A549 (cell line): ENCODE data around the gene RALGDS. TPM values are rescaled to one million over a fixed set of nuclear protein-coding genes. Genes with fewer than 3 reads are reported as not detected.

ENCODE experiments used
- ATAC-seq, 2 experiments: fragments of 200-7000 bp in 1 of 2; fragments of >200 bp in 1 of 2; cut with Nextera tagmentation in 1 of 2; cut with Tn5 transposase in 1 of 2; 3 replicates each; pipeline versions ENCODE4 v1.8.0 to v1.9.1; 2018 to 2020; ENCODE audit warnings: mild to moderate bottlenecking in 1 of 2, moderate library complexity in 1 of 2
- CTCF ChIA-PET: fragments of 300-600 bp; sonication (Branson Sonifier 250); formaldehyde crosslinking; extraction: SDS; loops from one replicate; lab custom pipeline; 2021; ENCODE audit warnings: antibody characterized with exemption, inconsistent platforms; lab: Yijun Ruan, JAX
- POLR2A ChIA-PET: fragments of 350-600 bp; formaldehyde crosslinking; extraction: SDS; loops from one replicate; lab custom pipeline; 2021; ENCODE audit warnings: antibody characterized with exemption, inconsistent platforms; lab: Yijun Ruan, JAX
- DNase-seq, 2 experiments: peaks; one replicate each; pipeline versions ENCODE4 v3.0.0 to v3.0.0-alpha.2; 2011 to 2016; ENCODE audit warnings: low read depth in 1 of 2, low spot score in 1 of 2
- FAIRE-seq: peaks from 2 replicates; lab custom pipeline; 2011; peaks lifted over from hg19 to GRCh38; lab: Jason Lieb, UNC
- H3K27ac ChIP-seq, 2 experiments: fragments of >200 bp; sonication (Bioruptor Twin); formaldehyde crosslinking; 3 replicates each; pipeline ENCODE4 v1.5.1; 2016 to 2017
- H3K4me1 ChIP-seq: fragments of >200 bp; sonication (Bioruptor Twin); formaldehyde crosslinking; 3 replicates; pipeline ENCODE4 v1.6.1; 2016
- H3K4me2 ChIP-seq: fragments of >200 bp; sonication (Bioruptor Twin); formaldehyde crosslinking; 3 replicates; pipeline ENCODE4 v1.6.1; 2016
- H3K4me3 ChIP-seq: fragments of >200 bp; sonication (Bioruptor Twin); formaldehyde crosslinking; 3 replicates; pipeline ENCODE4 v1.5.1; 2016
- H3K9me3 ChIP-seq: fragments of >200 bp; sonication (Bioruptor Twin); formaldehyde crosslinking; 3 replicates; pipeline ENCODE4 v1.6.1; 2016
- CBX2 ChIP-seq: fragments of 200-600 bp; sonication (generic); IDR thresholded peaks from 2 replicates; pipeline ENCODE4 v1.6.1; 2016; ENCODE audit warnings: low read depth, mild to moderate bottlenecking, borderline replicate concordance
- CEBPB ChIP-seq, 2 experiments: fragments of >200 bp in 1 of 2; sonication (Bioruptor Twin) in 1 of 2; formaldehyde crosslinking in 1 of 2; IDR thresholded peaks; 2 replicates each; pipeline ENCODE4 v1.6.1; 2012 to 2016
- CHD2 ChIP-seq: fragments of 150-350 bp; IDR thresholded peaks from 2 replicates; pipeline ENCODE4 v1.6.1; 2014; ENCODE audit warnings: low read length; ENCODE audit not compliant: partially characterized antibody
- ESRRA ChIP-seq: fragments of 150-350 bp; IDR thresholded peaks from 2 replicates; pipeline ENCODE4 v1.6.1; 2014; ENCODE audit warnings: mild to moderate bottlenecking, low read length, borderline replicate concordance
- FOSL2 ChIP-seq, 2 experiments: fragments of 450-650 bp in 1 of 2; fragments of >200 bp in 1 of 2; sonication (Bioruptor Twin) in 1 of 2; formaldehyde crosslinking; IDR thresholded peaks; 2 replicates each; pipeline versions ENCODE4 v1.5.0 to v1.6.1; 2016 to 2020; ENCODE audit warnings: mild to moderate bottlenecking in 1 of 2, moderate library complexity in 1 of 2
- FOXS1 ChIP-seq: fragments of 250-450 bp; sonication (Bioruptor Pico); IDR thresholded peaks from 2 replicates; pipeline ENCODE4 v1.5.0; 2020; ENCODE audit warnings: mild to moderate bottlenecking, moderate library complexity
- HMGXB4 ChIP-seq: fragments of 250-450 bp; sonication (Bioruptor Pico); IDR thresholded peaks from 2 replicates; pipeline ENCODE4 v1.5.0; 2021; ENCODE audit warnings: mild to moderate bottlenecking, moderate library complexity, borderline replicate concordance
- JUN ChIP-seq, 2 experiments: fragments of >200 bp; sonication (Bioruptor Twin); formaldehyde crosslinking; IDR thresholded peaks; 2 replicates in 1 of 2; 3 replicates in 1 of 2; pipeline ENCODE4 v1.6.1; 2016 to 2017
- JUNB ChIP-seq: fragments of >200 bp; sonication (Bioruptor Twin); formaldehyde crosslinking; IDR thresholded peaks from 2 replicates; pipeline ENCODE4 v1.6.1; 2016
- MAX ChIP-seq: IDR thresholded peaks from 2 replicates; pipeline ENCODE4 v1.6.1; 2012
- POLR2A ChIP-seq: IDR thresholded peaks from 2 replicates; pipeline ENCODE4 v1.6.1; 2012; ENCODE audit warnings: mild to moderate bottlenecking, low read length
- POLR2AphosphoS2 ChIP-seq: conservative IDR thresholded peaks from 2 replicates; pipeline ENCODE4 v1.6.1; 2012; ENCODE audit warnings: low read length, improper control_type of control experiment, inconsistent platforms
- REST ChIP-seq: fragments of 200-600 bp; sonication (generic); IDR thresholded peaks from 2 replicates; pipeline ENCODE4 v1.6.1; 2016; ENCODE audit warnings: antibody characterized with exemption, mild to moderate bottlenecking, moderate library complexity
- RFX5 ChIP-seq: fragments of 450-650 bp; IDR thresholded peaks from 2 replicates; pipeline ENCODE4 v1.7.1; 2014; ENCODE audit warnings: antibody characterized with exemption, mild to moderate bottlenecking, moderate library complexity
- RNF2 ChIP-seq: fragments of 200-600 bp; sonication (generic); IDR thresholded peaks from 2 replicates; pipeline ENCODE4 v1.6.1; 2016; ENCODE audit warnings: low read depth, mild to moderate bottlenecking, antibody characterized with exemption, moderate library complexity, borderline replicate concordance
- SREBF2 ChIP-seq: fragments of 450-650 bp; IDR thresholded peaks from 2 replicates; pipeline ENCODE4 v1.6.1; 2014; ENCODE audit warnings: mild to moderate bottlenecking, moderate library complexity
- ZNF302 ChIP-seq: fragments of 250-450 bp; sonication (Bioruptor Pico); IDR thresholded peaks from 2 replicates; pipeline ENCODE4 v1.9.0; 2021; ENCODE audit warnings: inconsistent platforms, mild to moderate bottlenecking, moderate library complexity
- WGBS: methylation state at CpG from one replicate; pipeline ENCODE4 v1.1.6; 2017; ENCODE audit errors: missing lambda C conversion rate; 5-methylcytosine and 5-hydroxymethylcytosine counted together
- polyA plus RNA-seq, 4 experiments: library from polyadenylated mRNA; depleted of rRNA in 3 of 4; stranded (reverse); fragments of >200 nt; fragmentation: RNase III in 1 of 4; extraction: RNeasy Plus Mini Kit Qiagen cat#74134 plus additional on column Dnase treatment in 1 of 4; gene quantifications; 2 replicates in 3 of 4; 3 replicates in 1 of 4; pipeline ENCODE4 v1.2.3, GENCODE V29; 2011 to 2017

Gene RALGDS
- polyA plus RNA-seq, 2 of the 4 experiments (the other 2 are of a cell fraction) = 8.9 to 12.1 TPM

- peak overlapping the region in 1 of 2 experiments; percentile 53; a peak in 3 of 6 replicates for H3K27ac ChIP-seq
- no peak for FAIRE-seq
- 90% methylated on average over 9 of the region's 16 CpGs for WGBS
Measured at GRCh38 chr9:133137451-133138231, 16.6 kb upstream of the RALGDS start.

GRCh38 chr9:133135146-133135745 lies 14.2 kb upstream of the RALGDS start:
- ChIA-PET POLR2A (interaction anchor here (1.3 to 1.4 kb wide), 2 partner anchors 9 to 14 kb away, joined by 5 to 9 read pairs; no protein-coding TSS in a partner anchor), CTCF (interaction anchor here (0.7 to 39.2 kb wide), 8 partner anchors 10 to 351 kb away, joined by 3 to 1284 read pairs (median 4); partner anchors contain the start of gene RALGDS)
- peaks cover 69% of the 10 kb centered on the region for H3K4me1 ChIP-seq
- H3K4me3 ChIP-seq = no peak overlapping the region
- H3K9me3 ChIP-seq = no peaks in the 10 kb centered on the region
- DNase-seq = peak; percentile 86 to 87
- WGBS = 0% methylated on average over 4 of the region's 8 CpGs
- TF ChIP-seq REST (no peak), CBX2 (no peak), JUN (IDR thresholded peaks at IDR 0.05) (0 out of 5 replicates have a peak, but pooled peaks of 1 of the 2 experiments have one; percentile 25), ZNF302 (CRISPR knock-in tag) (no peak), CEBPB (IDR thresholded peaks at IDR 0.05) (no peak), HMGXB4 (no peak), FOXS1 (CRISPR knock-in tag) (peak; percentile 10; the same call in 1 of the 2 replicates), RNF2 (no peak), MAX (peak; percentile 25; the same call in 1 of the 2 replicates), JUNB (peak; percentile 50; the same call in 1 of the 2 replicates), POLR2AphosphoS2 (no peak), ESRRA (no peak), CHD2 (no peak), RFX5 (no peak), FOSL2 (IDR thresholded peaks at IDR 0.05) (peak; percentile 38; the same call in 1 of the 2 replicates), FOSL2 (CRISPR knock-in tag; IDR thresholded peaks at IDR 0.05) (peak; percentile 89)
- H3K27ac ChIP-seq = peak overlapping the region; percentile 64 to 85
- peak overlapping the region; percentile 79 for H3K4me2 ChIP-seq
- FAIRE-seq = no peak
- ATAC-seq = peak; percentile 51 to 68

More at GRCh38 chr9:133137451-133138231, 16.6 kb upstream of the RALGDS start:
- Histone ChIP-seq H3K4me1 (peaks cover 54% of the 10 kb centered on the region), H3K4me2 (no peak overlapping the region), H3K9me3 (no peaks in the 10 kb centered on the region), H3K4me3 (no peak overlapping the region)
- TF ChIP-seq POLR2A = no peak
- TF ChIP-seq SREBF2 = no peak
- ChIA-PET POLR2A (no interaction called here), CTCF (interaction anchor here (0.9 to 39.2 kb wide), 5 partner anchors 9 to 349 kb away, joined by 4 to 1284 read pairs (median 9); partner anchors contain the start of gene RALGDS)
- ATAC-seq = no peak
- DNase-seq = no peak
